Measurements from ENCODE around the gene ARID2. TPM values are rescaled to one million over a fixed set of nuclear protein-coding genes. Genes with fewer than 3 reads are reported as not detected.

ARID2 gene
- total and polyA plus RNA-seq, 9 of the 15 experiments (the other 6 are each of a cell fraction or from before 2014, with no cell fraction given): 13.4 to 41.6 (median 29.4) TPM

GRCh38 chr12:45773747-45774146 is 44.2 kb downstream of the ARID2 start:
- no peaks in the 10 kb centered on the region; a peak in 2 of 5 replicates for H3K4me1 ChIP-seq (replicated peaks in 1 of 2; ENCODE audit: control insufficient read depth in 2 of 2, insufficient read depth in 2 of 2, low read length in 2 of 2)
- no peaks in the 10 kb centered on the region for H3K9me3 ChIP-seq (replicated peaks; ENCODE audit: control insufficient read depth, insufficient read depth, low read depth, low read length)
- H3K9ac ChIP-seq (ENCODE audit: insufficient read depth in 1 of 2, low read depth in 2 of 2, low read length in 2 of 2): no peak overlapping the region
- in situ Hi-C loops (cut with MboI) (no loop called here), intact Hi-C loops (cut with micrococcal nuclease) (no loop called here)
- no peaks in the 10 kb centered on the region for H3K27me3 ChIP-seq (ENCODE audit: control insufficient read depth in 2 of 2, insufficient read depth in 2 of 2, low read length in 2 of 2)
- WGBS (ENCODE audit: insufficient coverage, low coverage, missing lambda C conversion rate): 100% methylated on average over 1 of the region's 1 CpG
- no peak overlapping the region for H3K4me3 ChIP-seq
- ATAC-seq (peak; percentile 69), FAIRE-seq (no peak), DNase-seq (ENCODE audit: extremely low read depth in 1 of 4, low spot score in 3 of 4) (no peak)
- peaks cover 68% of the 10 kb centered on the region for H3K79me2 ChIP-seq (ENCODE audit: control insufficient read depth, insufficient read depth, low read length)
- no peak overlapping the region for H3K4me2 ChIP-seq (ENCODE audit: insufficient read depth, low read length)
- H3K9me1 ChIP-seq (ENCODE audit: control insufficient read depth, insufficient read depth, low read length): no peaks in the 10 kb centered on the region
- no peak overlapping the region; the same call in 2 of the 3 replicates for H3K27ac ChIP-seq (ENCODE audit: extremely low read depth, low read depth, low read length)
- no peaks in the 10 kb centered on the region; the same call in 1 of the 2 replicates for H4K20me1 ChIP-seq (replicated peaks; ENCODE audit: control insufficient read depth, insufficient read depth, low read length)
- H3K36me3 ChIP-seq (ENCODE audit: control insufficient read depth, insufficient read depth, low read length): no peaks in the 10 kb centered on the region
- no peak overlapping the region for H2AFZ ChIP-seq (ENCODE audit: low read depth, low read length)
- BruUV-seq (replicated peaks): no TSS peak
- CTCF ChIA-PET (ENCODE audit: low intra/inter-chr PET ratio): no interaction called here
- POLR2A ChIA-PET: interaction anchor here (1.0 kb wide), 1 partner anchor 13 kb away, joined by 4 read pairs; no protein-coding TSS in a partner anchor
- TF ChIP-seq CUX1 (CRISPR knock-in tag; IDR thresholded peaks at IDR 0.05): no peak
- TF ChIP-seq JUND (IDR thresholded peaks at IDR 0.05; ENCODE audit: borderline replicate concordance, low read depth, low read length): no peak
- TF ChIP-seq JUND (tag; IDR thresholded peaks at IDR 0.05; ENCODE audit: borderline replicate concordance, low read depth, low read length): no peak
- TF ChIP-seq TRIM28 (IDR thresholded peaks at IDR 0.05): no peak
- TF ChIP-seq CGGBP1 (CRISPR knock-in tag; IDR thresholded peaks at IDR 0.05): no peak
- peak; percentile 68; the same call in 1 of the 2 replicates for TF ChIP-seq HMBOX1 (IDR thresholded peaks at IDR 0.05)
- no peak for TF ChIP-seq ZNF77 (CRISPR knock-in tag; IDR thresholded peaks at IDR 0.05)
- no peak for TF ChIP-seq SRSF7 (optimal IDR thresholded peaks at IDR 0.05; ENCODE audit: low read depth, low read length)
- no peak for TF ChIP-seq ZNF830 (CRISPR knock-in tag; IDR thresholded peaks at IDR 0.05)
- TF ChIP-seq RBFOX2 (IDR thresholded peaks at IDR 0.05; ENCODE audit: low read depth, low read length): no peak
- no peak for TF ChIP-seq GABPB2 (CRISPR knock-in tag; conservative IDR thresholded peaks at IDR 0.05)
- no peak for TF ChIP-seq FOXP1 (CRISPR knock-in tag; IDR thresholded peaks at IDR 0.05)
- no peak for TF ChIP-seq HDAC6 (IDR thresholded peaks at IDR 0.05; ENCODE audit: low read depth, low read length)
- no peak for TF ChIP-seq CREB1 (IDR thresholded peaks at IDR 0.05)
- TF ChIP-seq CREB1 (CRISPR knock-in tag; IDR thresholded peaks at IDR 0.05): no peak
- no peak for TF ChIP-seq CBX3 (IDR thresholded peaks at IDR 0.05; ENCODE audit: borderline replicate concordance in 1 of 2, low read length in 2 of 2)
- TF ChIP-seq ZNF740 (CRISPR knock-in tag; IDR thresholded peaks at IDR 0.05): no peak
- TF ChIP-seq ZNF740 (tag; IDR thresholded peaks at IDR 0.05): no peak
